ENCODE results near the gene RMC1. TPM values are rescaled to one million over a fixed set of nuclear protein-coding genes. Genes with fewer than 3 reads are reported as not detected.

Gene RMC1
- total and polyA plus RNA-seq, 3 experiments from 2014 or later: 41.3 to 47.7 (median 45.5) TPM

DNA sequence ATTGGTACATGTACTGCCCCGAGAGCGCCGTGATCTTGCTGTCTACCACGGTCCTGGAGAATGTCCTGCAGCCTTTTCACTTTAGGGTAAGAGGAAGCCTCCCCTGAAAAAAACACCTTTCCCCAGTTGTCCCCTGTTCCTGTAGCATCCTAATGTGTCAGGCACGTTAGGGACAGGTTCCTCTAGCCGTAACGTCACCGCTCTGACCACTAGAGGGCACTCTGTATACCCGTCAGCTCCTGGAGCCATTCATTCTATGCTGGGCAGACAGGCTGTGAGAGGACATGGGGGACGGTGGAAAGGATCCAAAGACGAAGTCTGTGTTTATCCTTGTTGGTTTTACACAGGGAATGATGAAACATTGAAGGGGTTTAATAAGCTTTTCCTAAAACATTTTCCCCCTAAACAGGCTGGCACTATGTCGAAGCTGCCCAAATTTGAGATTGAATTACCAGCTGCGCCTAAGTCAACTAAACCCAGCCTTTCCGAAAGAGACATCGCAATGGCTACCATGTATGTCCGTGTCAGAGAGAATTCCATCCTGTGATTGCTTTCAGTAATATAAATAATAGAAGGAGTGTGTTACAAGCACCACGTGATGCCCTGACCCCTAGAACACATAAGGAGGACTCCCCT, 12.7 kb downstream of the RMC1 start:
- POLR2A ChIA-PET: interaction anchor here (0.8 kb wide), 1 partner anchor 47 kb away, joined by 3 read pairs; no protein-coding TSS in a partner anchor
- H3K9me3 ChIP-seq (ENCODE audit: low read length): no peaks in the 10 kb centered on the region

DNA sequence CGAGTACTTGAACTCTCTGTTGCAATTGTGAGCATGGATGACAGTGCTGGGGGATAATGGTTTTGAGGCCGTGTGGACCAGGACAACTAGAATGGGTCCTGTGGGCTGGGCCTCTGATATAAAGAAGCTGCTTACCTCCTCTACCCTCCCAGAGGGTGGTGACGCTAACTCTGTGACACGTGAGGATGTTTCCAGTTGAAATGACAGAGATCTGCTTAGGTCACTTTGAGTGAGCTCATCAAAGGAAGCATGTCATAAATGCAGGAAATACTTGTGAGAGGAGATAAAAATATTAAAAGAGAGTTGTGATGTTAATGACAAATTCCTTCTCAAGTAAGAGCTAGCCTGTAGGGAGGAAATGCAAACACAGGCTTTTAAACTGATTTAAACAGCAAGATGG, 16.4 kb downstream of the RMC1 start:
- CTCF ChIA-PET: interaction anchor here (1.3 kb wide), 1 partner anchor 22 kb away, joined by 3 read pairs; no protein-coding TSS in a partner anchor
- H3K9me3 ChIP-seq (ENCODE audit: low read length): no peaks in the 10 kb centered on the region
- POLR2A ChIA-PET: no interaction called here
- H3K4me1 ChIP-seq (ENCODE audit: insufficient read depth, low read length): no peaks in the 10 kb centered on the region
- H3K27me3 Mint-ChIP-seq: no peaks in the 10 kb centered on the region
- peaks cover 6 to 11% (median 8%) of the 10 kb centered on the region in 3 donors for H3K4me1 Mint-ChIP-seq
- no peaks in the 10 kb centered on the region for H3K27me3 ChIP-seq (ENCODE audit: insufficient read depth, low read length, poor library complexity, severe bottlenecking)
- peaks cover 62% of the 10 kb centered on the region for H3K36me3 ChIP-seq (ENCODE audit: insufficient read depth, low read length)
- DNase-seq: no peak
- H3K36me3 Mint-ChIP-seq: peaks cover 5 to 89% (median 31%) of the 10 kb centered on the region in 3 donors
- no peaks in the 10 kb centered on the region for H3K9me3 Mint-ChIP-seq
- H3K27ac ChIP-seq (ENCODE audit: low read depth, low read length): no peak overlapping the region
- peak overlapping the region in 3 of 8 donors; percentile 42 to 63 (median 50) for H3K27ac Mint-ChIP-seq
- no peak overlapping the region for H3K4me3 ChIP-seq (ENCODE audit: low read length)
- no peak overlapping the region for H3K4me3 Mint-ChIP-seq

More for the DNA sequence above, 12.7 kb downstream of the RMC1 start:
- no peaks in the 10 kb centered on the region for H3K9me3 Mint-ChIP-seq
- peak overlapping the region; percentile 10 to 84 (median 65) for H3K27ac Mint-ChIP-seq
- Histone ChIP-seq H3K27ac (ENCODE audit: low read depth, low read length) (peak overlapping the region; percentile 28), H3K27me3 (ENCODE audit: insufficient read depth, low read length, poor library complexity, severe bottlenecking) (no peaks in the 10 kb centered on the region), H3K4me3 (ENCODE audit: low read length) (no peak overlapping the region), H3K4me1 (ENCODE audit: insufficient read depth, low read length) (peaks cover 6% of the 10 kb centered on the region), H3K36me3 (ENCODE audit: insufficient read depth, low read length) (peaks cover 39% of the 10 kb centered on the region)
- H3K36me3 Mint-ChIP-seq: peaks cover 3 to 84% (median 13%) of the 10 kb centered on the region in 3 donors
- peaks cover 0 to 1% of the 10 kb centered on the region in 2 donors for H3K27me3 Mint-ChIP-seq
- peak; percentile 61 to 82 (median 67) for DNase-seq
- CTCF ChIA-PET: interaction anchor here (0.6 to 3.3 kb wide), 22 partner anchors 8 to 349 kb away, joined by 3 to 50 read pairs (median 4); partner anchors contain the start of genes NPC1 and RMC1
- H3K4me1 Mint-ChIP-seq: peaks cover 10 to 24% (median 18%) of the 10 kb centered on the region in 3 donors
- H3K4me3 Mint-ChIP-seq: no peak overlapping the region

DNA sequence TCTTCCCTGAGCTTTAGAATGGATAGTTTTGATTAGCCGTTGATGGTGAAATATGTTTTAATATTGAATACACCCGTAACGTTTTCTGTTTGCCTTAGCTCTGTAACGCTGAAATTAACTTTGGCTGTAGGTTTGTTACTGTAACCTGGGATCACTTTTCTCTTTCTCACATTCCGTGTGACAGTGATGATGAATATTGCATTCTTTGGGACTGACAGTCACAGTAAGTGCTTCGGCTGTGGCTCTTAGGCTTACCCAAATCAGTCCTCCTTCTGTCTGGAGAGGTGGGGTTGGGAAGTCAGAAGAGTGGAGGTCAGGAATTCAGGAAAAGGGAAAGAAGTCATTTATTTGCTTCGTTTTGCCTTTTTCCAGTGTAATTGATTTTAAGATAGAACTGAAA, 18.0 kb downstream of the RMC1 start:
- peaks cover 65% of the 10 kb centered on the region for H3K36me3 ChIP-seq (ENCODE audit: insufficient read depth, low read length)
- H3K4me3 Mint-ChIP-seq: no peak overlapping the region
- H3K4me1 ChIP-seq (ENCODE audit: insufficient read depth, low read length): no peaks in the 10 kb centered on the region
- H3K9me3 Mint-ChIP-seq: no peaks in the 10 kb centered on the region
- peak overlapping the region in 2 of 8 donors; percentile 20 to 32 for H3K27ac Mint-ChIP-seq
- H3K27me3 Mint-ChIP-seq: no peaks in the 10 kb centered on the region
- H3K27ac ChIP-seq (ENCODE audit: low read depth, low read length): no peak overlapping the region
- no peaks in the 10 kb centered on the region for H3K27me3 ChIP-seq (ENCODE audit: insufficient read depth, low read length, poor library complexity, severe bottlenecking)
- H3K4me1 Mint-ChIP-seq: peaks cover 0 to 5% (median 0%) of the 10 kb centered on the region in 3 donors
- H3K36me3 Mint-ChIP-seq: peaks cover 5 to 83% (median 35%) of the 10 kb centered on the region in 3 donors
- DNase-seq: no peak
- no peak overlapping the region for H3K4me3 ChIP-seq (ENCODE audit: low read length)
- no peaks in the 10 kb centered on the region for H3K9me3 ChIP-seq (ENCODE audit: low read length)
- ChIA-PET CTCF (interaction anchor here (1.6 kb wide), 1 partner anchor 22 kb away, joined by 3 read pairs; no protein-coding TSS in a partner anchor), POLR2A (no interaction called here)

DNA sequence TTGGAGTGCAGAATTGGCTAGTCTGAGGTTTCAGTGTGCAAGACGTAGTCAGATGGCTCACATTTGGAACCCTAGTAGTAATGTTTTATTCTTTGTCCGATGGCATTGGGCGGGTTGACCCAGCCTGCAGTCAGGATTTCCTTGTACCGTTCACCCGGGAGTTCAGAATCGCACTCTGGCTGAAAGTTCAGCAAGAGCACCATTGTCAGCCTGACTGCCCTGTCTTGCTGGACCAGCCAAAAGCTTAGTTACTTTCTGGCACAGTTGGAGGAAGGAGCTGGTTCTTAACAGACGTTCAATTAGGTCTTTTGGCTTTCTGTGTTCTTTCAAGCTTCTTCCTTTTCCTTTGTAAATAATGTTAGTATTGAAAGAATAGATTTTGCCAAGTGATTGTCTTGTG, 18.6 kb downstream of the RMC1 start:
- Histone ChIP-seq H3K27ac (ENCODE audit: low read depth, low read length) (no peak overlapping the region), H3K27me3 (ENCODE audit: insufficient read depth, low read length, poor library complexity, severe bottlenecking) (no peaks in the 10 kb centered on the region), H3K4me3 (ENCODE audit: low read length) (no peak overlapping the region), H3K9me3 (ENCODE audit: low read length) (no peaks in the 10 kb centered on the region), H3K36me3 (ENCODE audit: insufficient read depth, low read length) (peaks cover 68% of the 10 kb centered on the region), H3K4me1 (ENCODE audit: insufficient read depth, low read length) (no peaks in the 10 kb centered on the region)
- Mint-ChIP-seq H3K4me1 (peaks cover 0 to 5% (median 0%) of the 10 kb centered on the region in 3 donors), H3K27ac (peak overlapping the region in 3 of 8 donors; percentile 7 to 74 (median 55)), H3K9me3 (no peaks in the 10 kb centered on the region), H3K36me3 (peaks cover 5 to 84% (median 39%) of the 10 kb centered on the region in 3 donors), H3K4me3 (no peak overlapping the region), H3K27me3 (no peaks in the 10 kb centered on the region)
- DNase-seq: no peak
- ChIA-PET POLR2A (no interaction called here), CTCF (interaction anchor here (1.6 to 1.8 kb wide), 2 partner anchors 17 to 23 kb away, joined by 3 to 4 read pairs; no protein-coding TSS in a partner anchor)

DNA sequence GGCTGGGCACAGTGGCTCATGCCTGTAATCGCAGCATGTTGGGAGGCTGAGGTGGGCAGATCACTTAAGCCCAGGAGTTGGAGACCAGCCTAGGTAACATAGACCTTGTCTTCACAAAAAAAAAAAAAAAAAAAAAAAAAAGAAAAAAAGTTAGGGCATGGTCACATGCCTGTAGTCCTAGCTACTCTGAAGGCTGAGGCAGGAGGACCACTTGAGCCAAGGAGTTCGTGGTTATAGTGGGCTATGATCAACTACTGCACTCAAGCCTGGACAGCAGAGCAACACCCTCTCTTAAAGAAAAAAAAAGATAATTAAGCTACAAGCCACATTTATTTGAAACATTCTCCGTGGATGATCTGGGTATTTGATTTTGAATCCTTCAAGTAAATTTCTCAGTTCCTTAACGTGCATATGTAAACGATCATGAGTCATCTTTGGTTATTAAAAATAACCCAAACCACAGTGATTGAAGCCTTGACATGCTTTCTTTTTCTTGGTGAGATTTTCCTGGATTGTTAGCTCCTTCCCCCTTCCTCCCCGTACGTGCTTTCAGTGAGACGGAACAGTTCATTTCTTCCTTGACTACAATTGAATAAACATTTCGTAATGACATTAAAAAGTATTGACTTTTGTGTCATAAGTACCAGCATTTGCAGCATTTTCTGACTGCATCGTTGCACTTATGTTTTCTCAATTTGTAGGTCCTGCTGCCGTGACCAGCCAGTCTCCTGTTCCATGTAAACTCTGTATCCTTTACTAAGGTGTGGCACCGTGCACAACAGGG, 20.3 kb downstream of the RMC1 start:
- H3K27ac Mint-ChIP-seq: peak overlapping the region in 5 of 8 donors; percentile 13 to 82 (median 52)
- Histone ChIP-seq H3K27me3 (ENCODE audit: insufficient read depth, low read length, poor library complexity, severe bottlenecking) (no peaks in the 10 kb centered on the region), H3K27ac (ENCODE audit: low read depth, low read length) (no peak overlapping the region), H3K4me3 (ENCODE audit: low read length) (no peak overlapping the region), H3K4me1 (ENCODE audit: insufficient read depth, low read length) (no peaks in the 10 kb centered on the region), H3K9me3 (ENCODE audit: low read length) (no peaks in the 10 kb centered on the region), H3K36me3 (ENCODE audit: insufficient read depth, low read length) (peaks cover 66% of the 10 kb centered on the region)
- POLR2A ChIA-PET: no interaction called here
- CTCF ChIA-PET: interaction anchor here (1.3 to 1.8 kb wide), 3 partner anchors 9 to 64 kb away, joined by 3 to 4 read pairs (median 3); no protein-coding TSS in a partner anchor
- no peaks in the 10 kb centered on the region for H3K27me3 Mint-ChIP-seq
- no peak for DNase-seq
- H3K4me3 Mint-ChIP-seq: no peak overlapping the region
- H3K4me1 Mint-ChIP-seq: peaks cover 0 to 5% (median 0%) of the 10 kb centered on the region in 3 donors
- H3K9me3 Mint-ChIP-seq: no peaks in the 10 kb centered on the region
- peaks cover 5 to 85% (median 41%) of the 10 kb centered on the region in 3 donors for H3K36me3 Mint-ChIP-seq

DNA sequence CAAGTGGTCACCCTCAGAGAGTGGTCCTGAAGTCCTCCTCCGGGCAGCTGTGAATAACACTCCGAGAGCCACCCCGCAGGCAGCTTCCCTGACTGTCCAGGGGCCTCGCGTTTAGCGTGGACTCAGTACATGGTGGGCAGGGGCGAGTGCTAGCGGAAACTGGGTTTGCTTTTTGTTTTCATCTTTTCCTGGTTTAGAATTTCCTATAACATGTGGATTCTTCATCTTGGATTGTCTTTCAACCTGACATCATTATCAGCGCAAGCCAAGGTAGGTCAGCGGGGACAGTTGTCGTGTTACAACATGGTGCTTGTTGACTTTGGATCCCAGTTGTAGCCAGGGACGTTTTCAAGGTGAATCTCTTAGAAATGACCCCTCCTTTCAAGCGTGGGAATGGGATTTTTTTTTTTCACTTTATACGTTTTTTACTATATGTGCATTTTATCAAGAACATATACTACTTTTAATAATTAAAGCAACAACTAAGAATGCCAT, 20.9 kb downstream of the RMC1 start:
- H3K36me3 ChIP-seq (ENCODE audit: insufficient read depth, low read length): peaks cover 64% of the 10 kb centered on the region
- no peak for DNase-seq
- ChIA-PET CTCF (interaction anchor here (1.3 to 1.4 kb wide), 2 partner anchors 10 to 64 kb away, joined by 3 read pairs; no protein-coding TSS in a partner anchor), POLR2A (no interaction called here)
- H3K4me3 ChIP-seq (ENCODE audit: low read length): no peak overlapping the region
- peaks cover 3% of the 10 kb centered on the region for H3K4me1 ChIP-seq (ENCODE audit: insufficient read depth, low read length)
- Mint-ChIP-seq H3K27me3 (no peaks in the 10 kb centered on the region), H3K4me3 (no peak overlapping the region), H3K4me1 (peaks cover 0 to 5% (median 0%) of the 10 kb centered on the region in 3 donors), H3K27ac (peak overlapping the region in 2 of 8 donors; percentile 46 to 82), H3K9me3 (no peaks in the 10 kb centered on the region), H3K36me3 (peaks cover 5 to 86% (median 37%) of the 10 kb centered on the region in 3 donors)
- no peak overlapping the region for H3K27ac ChIP-seq (ENCODE audit: low read depth, low read length)
- no peaks in the 10 kb centered on the region for H3K9me3 ChIP-seq (ENCODE audit: low read length)
- H3K27me3 ChIP-seq (ENCODE audit: insufficient read depth, low read length, poor library complexity, severe bottlenecking): no peaks in the 10 kb centered on the region

DNA sequence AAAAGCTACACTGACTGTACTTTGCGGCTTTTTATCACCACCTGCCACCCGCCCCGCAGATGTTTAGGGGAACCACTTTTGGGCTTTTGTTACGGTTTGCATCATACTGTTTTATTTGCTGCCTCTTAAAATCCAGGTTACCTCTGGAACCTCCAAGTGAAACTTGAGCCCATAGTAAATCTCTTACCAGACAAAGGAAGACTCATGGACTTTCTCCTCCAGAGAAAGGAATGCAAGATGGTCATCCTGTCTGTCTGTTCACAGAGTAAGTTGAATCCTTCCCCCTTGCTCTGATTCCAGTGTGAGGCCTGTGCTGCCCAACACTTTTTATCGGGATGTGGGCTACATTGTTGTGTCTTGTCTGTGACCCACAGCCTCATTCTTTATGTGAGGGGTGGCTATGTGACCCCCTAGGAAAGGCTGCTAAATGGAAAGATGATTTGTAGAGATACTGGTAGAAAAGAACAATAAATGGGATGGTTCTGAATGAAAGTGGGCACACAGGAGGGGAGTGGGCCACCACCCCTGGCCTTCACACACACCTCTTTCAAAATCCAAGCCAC, 23.3 kb downstream of the RMC1 start:
- Histone ChIP-seq H3K4me3 (ENCODE audit: low read length) (no peak overlapping the region), H3K36me3 (ENCODE audit: insufficient read depth, low read length) (peaks cover 68% of the 10 kb centered on the region), H3K27ac (ENCODE audit: low read depth, low read length) (no peak overlapping the region), H3K27me3 (ENCODE audit: insufficient read depth, low read length, poor library complexity, severe bottlenecking) (no peaks in the 10 kb centered on the region), H3K9me3 (ENCODE audit: low read length) (no peaks in the 10 kb centered on the region), H3K4me1 (ENCODE audit: insufficient read depth, low read length) (peaks cover 5% of the 10 kb centered on the region)
- ChIA-PET CTCF (interaction anchor here (1.6 to 1.7 kb wide), 2 partner anchors 8 to 10 kb away, joined by 3 to 5 read pairs; no protein-coding TSS in a partner anchor), POLR2A (no interaction called here)
- DNase-seq: no peak
- Mint-ChIP-seq H3K4me1 (peaks cover 0 to 5% (median 0%) of the 10 kb centered on the region in 3 donors), H3K9me3 (no peaks in the 10 kb centered on the region), H3K4me3 (no peak overlapping the region), H3K27me3 (no peaks in the 10 kb centered on the region), H3K36me3 (peaks cover 10 to 90% (median 36%) of the 10 kb centered on the region in 3 donors), H3K27ac (peak overlapping the region in 3 of 8 donors; percentile 7 to 70 (median 52))
